ENCODE results near the gene CLASP1.
"Not testable (repeated sequence)": the region's sequence is repeated elsewhere in the genome, so short reads cannot be mapped to it uniquely, and the experiment has no call there.

Gene CLASP1

GRCh38 chr2:121659933-121660332, 10.7 kb upstream of the CLASP1 start:
- no peak for FAIRE-seq

- not testable (repeated sequence) for FAIRE-seq
These were observed 9.1 kb upstream of the CLASP1 start for GRCh38 chr2:121658393-121658792.

- no peak for FAIRE-seq
These were observed 3.8 kb upstream of the CLASP1 start for GRCh38 chr2:121653035-121653434.

GRCh38 chr2:121650315-121650930, 1.2 kb upstream of the CLASP1 start:
- no peak for FAIRE-seq

DNA sequence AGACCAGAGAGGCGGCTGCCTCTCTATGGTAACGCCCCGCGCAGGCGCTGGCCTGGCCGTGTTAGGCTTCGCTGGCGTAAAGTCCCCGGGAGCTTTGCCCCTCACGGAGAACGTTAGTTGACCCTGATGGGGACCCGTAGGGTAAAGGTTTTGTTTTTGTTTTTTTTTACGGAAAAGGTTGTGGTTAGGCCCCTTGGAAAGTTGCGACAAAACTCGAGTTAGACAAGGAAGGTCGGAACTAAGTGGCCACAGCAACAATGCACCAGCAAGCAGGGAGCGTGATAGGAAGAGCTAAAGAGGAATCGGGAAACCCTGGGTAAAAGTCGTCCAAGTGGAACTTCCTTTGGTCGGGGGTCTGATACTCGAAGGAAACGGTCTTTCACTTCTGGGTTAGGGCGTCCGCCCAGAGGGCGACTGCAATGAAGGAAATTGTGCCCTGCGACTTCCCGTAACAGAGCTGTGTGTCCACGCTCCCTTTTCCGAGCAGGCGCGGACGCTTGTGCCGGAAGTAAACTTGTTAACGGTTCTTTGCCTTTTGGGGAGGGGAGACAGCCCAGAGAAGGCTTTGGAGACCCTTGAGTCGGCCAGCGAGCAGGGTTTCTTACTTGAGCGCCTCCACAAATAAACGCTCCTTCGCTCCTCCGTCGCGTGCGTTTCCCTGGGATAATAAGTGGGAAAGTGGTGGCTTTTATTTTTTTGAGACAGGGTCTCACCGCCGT, 493 bp upstream of the CLASP1 start:
- no peak for FAIRE-seq

- no peak for FAIRE-seq
These were observed 785 bp downstream of the CLASP1 start for GRCh38 chr2:121648206-121649148.

DNA sequence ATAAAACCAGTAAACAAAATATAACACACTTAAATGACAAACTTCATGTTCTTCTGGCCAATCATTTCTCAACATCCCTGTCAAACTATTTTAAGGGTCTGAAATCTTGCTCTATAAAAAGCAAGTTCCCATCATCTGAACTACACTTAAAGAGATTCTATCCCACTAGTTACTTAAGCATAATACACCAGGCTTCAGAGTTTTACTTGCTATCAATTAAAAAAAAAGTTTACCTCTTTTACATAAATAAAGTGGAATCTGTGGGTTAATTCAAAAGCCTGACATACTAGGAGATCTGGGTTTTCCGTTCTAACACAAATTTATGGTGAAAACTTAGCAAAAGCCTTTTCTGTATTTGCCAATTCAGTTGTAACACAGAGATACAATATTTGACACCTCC, 1.9 kb downstream of the CLASP1 start:
- FAIRE-seq, result no peak

GRCh38 chr2:121644715-121645114, 4.5 kb downstream of the CLASP1 start:
- no peak for FAIRE-seq

GRCh38 chr2:121643877-121644276, 5.4 kb downstream of the CLASP1 start:
- no peak for FAIRE-seq

DNA sequence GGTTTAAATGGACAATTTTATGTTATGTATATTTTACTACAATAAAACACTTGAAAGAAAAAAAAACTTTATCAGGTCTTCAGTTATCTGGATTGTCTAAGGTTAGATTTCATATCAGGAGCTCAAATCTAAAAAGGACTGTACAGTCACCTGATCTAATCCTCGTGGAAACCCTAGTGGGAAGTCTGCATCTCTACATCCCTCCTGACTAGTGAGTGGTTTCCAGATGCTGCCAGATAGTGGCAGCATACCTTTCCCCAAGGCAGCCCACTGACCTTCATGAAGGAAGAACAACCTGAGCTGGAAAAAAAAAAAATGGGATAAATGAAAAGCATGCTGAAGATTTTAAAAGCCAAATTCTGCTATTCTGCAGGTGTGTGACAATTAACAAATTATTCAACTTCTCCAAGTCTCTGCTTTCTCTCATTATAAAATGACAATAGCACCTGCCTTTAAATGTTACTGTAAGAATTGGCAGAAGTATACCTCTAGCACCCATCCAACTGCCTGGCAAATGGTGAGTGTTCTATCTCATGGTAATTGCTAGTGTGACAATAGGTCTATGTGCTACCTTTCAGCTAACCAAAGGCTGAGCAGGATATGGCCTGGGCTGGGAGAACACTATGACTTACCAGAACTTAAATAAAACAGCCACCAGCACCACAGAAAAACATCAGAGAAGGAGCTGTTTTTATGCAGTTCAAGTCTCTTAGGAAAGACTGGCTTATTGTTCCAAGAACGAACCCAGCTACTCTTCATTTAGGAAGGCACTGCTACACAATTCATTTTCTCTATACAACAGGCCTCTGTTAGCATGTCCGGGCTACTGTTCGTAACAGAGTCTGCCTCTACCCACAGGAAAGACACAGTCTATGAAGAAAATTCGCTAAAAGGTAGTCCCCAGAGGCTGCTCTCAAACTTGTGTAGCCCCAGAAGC, 8.6 kb downstream of the CLASP1 start:
- no peak for FAIRE-seq

DNA sequence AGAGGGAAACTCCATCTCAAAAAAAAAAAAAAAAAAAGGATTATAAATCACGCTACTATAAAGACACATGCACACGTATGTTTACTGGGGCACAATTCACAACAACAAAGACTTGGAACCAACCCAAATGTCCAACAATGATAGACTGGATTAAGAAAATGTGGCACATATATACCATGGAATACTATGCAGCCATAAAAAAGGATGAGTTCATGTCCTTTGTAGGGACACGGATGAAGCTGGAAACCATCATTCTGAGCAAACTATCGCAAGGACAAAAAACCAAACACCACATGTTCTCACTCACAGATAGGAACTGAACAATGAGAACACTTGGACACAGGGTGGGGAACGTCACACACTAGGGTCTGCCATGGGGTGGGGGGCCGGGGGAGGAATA, 9.4 kb downstream of the CLASP1 start:
- not testable (repeated sequence) for FAIRE-seq

GRCh38 chr2:121638333-121638732, 10.9 kb downstream of the CLASP1 start:
- FAIRE-seq, result no peak

DNA sequence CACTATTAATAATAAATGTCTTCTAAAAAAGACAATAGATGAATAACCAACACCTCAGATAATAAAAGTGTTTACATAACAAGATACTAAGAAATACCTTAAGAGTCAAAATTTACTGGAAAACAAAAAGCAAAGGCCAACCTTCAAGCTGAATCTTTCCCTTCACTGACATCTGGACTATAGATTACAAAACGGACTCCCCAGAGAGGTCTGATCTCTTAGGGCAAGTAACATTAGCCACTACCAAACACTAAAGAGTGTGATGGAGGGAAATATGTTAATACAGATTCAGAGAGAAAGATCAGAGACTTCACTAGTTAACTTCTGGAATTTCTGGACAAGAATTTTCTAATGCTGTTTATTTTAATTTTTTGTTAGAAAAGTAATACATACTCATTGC, 13.9 kb downstream of the CLASP1 start:
- no peak for FAIRE-seq

DNA sequence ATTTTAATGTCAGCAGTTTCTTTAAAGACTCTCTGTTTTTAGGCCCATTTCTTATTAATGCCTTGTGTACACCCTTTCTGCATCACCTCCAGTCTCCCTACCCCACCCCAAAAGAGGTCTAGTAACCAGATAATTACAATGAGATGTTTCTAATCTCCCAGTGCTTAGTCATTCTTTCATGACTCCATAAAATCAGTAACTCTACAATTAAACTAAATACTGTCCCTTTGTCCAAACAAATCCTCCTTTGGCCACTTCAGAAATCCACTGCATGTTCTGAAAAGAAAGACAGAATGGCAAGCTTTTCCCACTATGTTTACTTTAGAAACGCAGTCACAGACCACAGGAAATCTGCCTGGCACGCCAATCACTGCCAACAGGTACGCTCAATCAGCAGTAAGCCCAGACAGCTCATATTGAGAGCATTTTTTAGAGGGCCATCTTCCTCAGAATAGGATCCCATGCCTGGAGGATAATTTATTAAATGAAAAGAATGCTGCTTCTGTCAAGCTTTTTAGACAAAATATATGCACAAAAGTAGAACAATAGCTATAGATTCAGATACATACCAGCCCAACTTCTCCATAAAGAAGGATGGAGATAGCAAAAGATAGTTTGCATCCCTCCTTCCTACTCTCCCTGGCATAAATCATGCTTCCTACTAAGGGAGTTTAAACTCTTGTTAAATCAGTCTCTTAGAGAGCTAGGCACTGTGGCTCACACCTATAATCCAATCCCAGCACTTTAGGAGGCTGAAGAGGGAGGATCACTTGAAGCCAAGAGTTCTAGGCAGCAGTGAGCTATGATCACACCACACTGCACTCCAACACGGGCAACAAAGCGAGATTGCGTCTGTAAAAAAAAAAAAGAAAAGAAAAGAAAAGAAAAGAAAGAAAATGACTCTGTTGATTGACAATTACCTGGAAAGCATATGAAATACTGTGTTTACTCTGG, 14.6 kb downstream of the CLASP1 start:
- no peak for FAIRE-seq

DNA sequence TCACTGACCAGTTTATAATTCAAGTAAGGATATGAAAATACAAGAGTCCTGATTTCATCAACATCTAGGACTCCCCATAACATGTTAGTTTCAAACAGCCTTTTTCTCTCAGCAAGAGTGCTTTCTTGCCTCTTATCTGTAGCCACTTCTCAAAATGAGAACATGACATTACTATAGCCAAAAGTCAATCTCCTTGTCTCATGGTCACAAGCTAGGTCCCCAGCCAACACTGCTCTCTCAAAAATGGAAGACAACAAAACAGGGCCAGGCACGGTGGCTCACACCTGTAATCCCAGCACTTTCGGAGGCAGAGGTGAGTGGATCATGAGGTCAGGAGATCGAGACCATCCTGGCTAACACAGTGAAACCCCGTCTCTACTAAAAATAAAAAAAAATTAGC, 15.8 kb downstream of the CLASP1 start:
- no peak for FAIRE-seq

DNA sequence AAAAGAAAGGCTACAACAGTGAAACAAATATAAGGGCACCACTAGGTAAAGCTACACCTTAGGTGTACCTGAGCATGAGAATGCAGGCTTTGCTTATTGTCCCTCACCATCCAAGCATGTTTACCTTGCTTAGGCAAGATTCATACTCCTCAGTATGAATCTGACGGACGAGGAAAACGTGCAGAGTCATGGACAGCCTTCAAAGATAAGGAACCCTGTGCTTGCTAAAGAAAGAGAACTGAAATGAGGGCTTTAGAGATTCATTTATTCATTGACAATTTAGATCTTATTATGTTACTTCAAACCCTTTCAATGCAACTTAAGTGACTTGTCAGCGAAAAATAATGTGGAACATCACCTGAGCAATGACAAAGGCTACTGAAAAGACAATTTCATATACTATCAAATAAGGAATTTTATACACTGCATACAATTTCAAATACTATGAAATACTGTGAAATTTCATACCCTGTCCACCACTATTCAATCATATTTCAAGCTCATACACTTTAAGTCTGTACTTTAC, 21.7 kb downstream of the CLASP1 start:
- FAIRE-seq, result no peak

DNA sequence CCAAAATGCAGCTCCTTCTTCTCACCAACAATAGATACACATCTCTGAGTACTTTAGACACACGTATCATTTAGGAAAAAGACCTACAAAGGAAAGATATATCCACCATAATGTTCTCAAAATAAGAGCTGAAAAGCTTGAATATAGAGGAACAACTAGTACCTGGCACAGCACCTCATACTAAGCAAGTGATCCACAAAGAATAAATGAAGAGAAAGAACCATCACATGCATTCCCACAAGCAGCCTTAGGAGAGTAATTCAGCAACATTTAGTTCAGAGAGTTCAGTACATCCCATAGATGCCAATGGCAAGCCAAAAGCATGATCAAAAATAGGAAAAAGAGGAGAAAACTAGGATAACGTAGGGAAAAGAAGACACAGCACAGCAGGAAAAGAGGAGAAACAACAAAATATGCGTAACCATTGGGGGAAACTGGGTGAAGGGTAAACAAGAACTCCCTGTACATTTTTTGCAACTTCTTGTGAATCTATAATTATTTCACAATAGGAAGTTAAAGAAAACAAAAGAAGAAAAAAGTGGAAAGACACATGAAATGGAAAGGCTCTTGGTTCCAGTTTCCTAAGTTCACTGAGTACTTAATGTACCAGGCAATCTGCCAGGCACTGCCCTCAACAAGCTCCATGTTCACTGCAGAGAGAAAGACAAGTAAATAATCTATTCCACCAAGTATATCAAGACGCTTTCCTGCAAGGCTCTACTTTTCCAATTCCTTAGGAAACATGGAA, 22.3 kb downstream of the CLASP1 start:
- no peak for FAIRE-seq

- no peak for FAIRE-seq
These were observed 23.3 kb downstream of the CLASP1 start for GRCh38 chr2:121625953-121626352.

GRCh38 chr2:121617042-121617599, 32.1 kb downstream of the CLASP1 start:
- FAIRE-seq, result no peak

DNA sequence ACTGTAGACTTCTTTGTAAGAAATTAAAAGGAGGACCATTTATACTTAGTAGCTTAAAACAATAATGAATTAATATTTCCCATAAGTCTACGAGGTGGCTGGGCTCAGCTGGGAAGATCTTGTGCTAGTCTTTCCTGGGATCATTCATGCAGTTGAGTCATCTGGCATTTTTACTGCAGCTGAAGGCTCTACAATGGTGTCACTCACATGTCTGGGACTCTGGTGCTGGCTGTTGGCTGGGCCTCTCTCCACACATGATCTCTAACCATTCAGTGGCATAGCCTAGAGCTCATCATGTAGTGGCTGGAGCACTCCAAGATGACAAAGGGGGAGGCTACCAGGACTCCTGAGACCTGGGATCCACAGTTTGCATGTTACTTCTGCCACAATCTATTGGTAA, 35.5 kb downstream of the CLASP1 start:
- FAIRE-seq, result no peak
